ENCODE measurements around the gene PM20D2. TPM values are rescaled to one million over a fixed set of nuclear protein-coding genes. Genes with fewer than 3 reads are reported as not detected.
A peak's percentile ranks its signal among the peaks of the same experiment; 100 is the strongest.

PM20D2 gene
- total and polyA plus RNA-seq, 2 of the 13 experiments (the other 11 are each of a cell fraction or from before 2014, with no cell fraction given), result 13.3 to 26.3 TPM

GRCh38 chr6:89145956-89146717, at the start of gene PM20D2 (continued):
- TF ChIP-seq, protein P1, sequence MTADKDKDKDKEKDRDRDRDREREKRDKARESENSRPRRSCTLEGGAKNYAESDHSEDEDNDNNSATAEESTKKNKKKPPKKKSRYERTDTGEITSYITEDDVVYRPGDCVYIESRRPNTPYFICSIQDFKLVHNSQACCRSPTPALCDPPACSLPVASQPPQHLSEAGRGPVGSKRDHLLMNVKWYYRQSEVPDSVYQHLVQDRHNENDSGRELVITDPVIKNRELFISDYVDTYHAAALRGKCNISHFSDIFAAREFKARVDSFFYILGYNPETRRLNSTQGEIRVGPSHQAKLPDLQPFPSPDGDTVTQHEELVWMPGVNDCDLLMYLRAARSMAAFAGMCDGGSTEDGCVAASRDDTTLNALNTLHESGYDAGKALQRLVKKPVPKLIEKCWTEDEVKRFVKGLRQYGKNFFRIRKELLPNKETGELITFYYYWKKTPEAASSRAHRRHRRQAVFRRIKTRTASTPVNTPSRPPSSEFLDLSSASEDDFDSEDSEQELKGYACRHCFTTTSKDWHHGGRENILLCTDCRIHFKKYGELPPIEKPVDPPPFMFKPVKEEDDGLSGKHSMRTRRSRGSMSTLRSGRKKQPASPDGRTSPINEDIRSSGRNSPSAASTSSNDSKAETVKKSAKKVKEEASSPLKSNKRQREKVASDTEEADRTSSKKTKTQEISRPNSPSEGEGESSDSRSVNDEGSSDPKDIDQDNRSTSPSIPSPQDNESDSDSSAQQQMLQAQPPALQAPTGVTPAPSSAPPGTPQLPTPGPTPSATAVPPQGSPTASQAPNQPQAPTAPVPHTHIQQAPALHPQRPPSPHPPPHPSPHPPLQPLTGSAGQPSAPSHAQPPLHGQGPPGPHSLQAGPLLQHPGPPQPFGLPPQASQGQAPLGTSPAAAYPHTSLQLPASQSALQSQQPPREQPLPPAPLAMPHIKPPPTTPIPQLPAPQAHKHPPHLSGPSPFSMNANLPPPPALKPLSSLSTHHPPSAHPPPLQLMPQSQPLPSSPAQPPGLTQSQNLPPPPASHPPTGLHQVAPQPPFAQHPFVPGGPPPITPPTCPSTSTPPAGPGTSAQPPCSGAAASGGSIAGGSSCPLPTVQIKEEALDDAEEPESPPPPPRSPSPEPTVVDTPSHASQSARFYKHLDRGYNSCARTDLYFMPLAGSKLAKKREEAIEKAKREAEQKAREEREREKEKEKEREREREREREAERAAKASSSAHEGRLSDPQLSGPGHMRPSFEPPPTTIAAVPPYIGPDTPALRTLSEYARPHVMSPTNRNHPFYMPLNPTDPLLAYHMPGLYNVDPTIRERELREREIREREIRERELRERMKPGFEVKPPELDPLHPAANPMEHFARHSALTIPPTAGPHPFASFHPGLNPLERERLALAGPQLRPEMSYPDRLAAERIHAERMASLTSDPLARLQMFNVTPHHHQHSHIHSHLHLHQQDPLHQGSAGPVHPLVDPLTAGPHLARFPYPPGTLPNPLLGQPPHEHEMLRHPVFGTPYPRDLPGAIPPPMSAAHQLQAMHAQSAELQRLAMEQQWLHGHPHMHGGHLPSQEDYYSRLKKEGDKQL (CRISPR knock-in tag; IDR thresholded peaks at IDR 0.05; ENCODE audit: low read depth), result no peak; the same call in 1 of the 2 replicates
- peak in 1 of 2 experiments; percentile 63; a peak in 2 of 4 replicates for TF ChIP-seq KLF16 (CRISPR knock-in tag; IDR thresholded peaks at IDR 0.05)
- peak; percentile 79 for TF ChIP-seq KMT2A (CRISPR knock-in tag; IDR thresholded peaks at IDR 0.05)
- 0 out of 2 replicates have a peak, but pooled peaks have one; percentile 33 for TF ChIP-seq TEF (CRISPR knock-in tag; IDR thresholded peaks at IDR 0.05)
- TF ChIP-seq ZNF18 (CRISPR knock-in tag; IDR thresholded peaks at IDR 0.05; ENCODE audit: insufficient replicate concordance), result peak; percentile 96
- TF ChIP-seq GPBP1L1 (CRISPR knock-in tag; IDR thresholded peaks at IDR 0.05), result no peak
- peak; percentile 94; the same call in 1 of the 2 replicates for TF ChIP-seq HES4 (CRISPR knock-in tag; IDR thresholded peaks at IDR 0.05; ENCODE audit: borderline replicate concordance)
- no peak for TF ChIP-seq ZNF296 (CRISPR knock-in tag; conservative IDR thresholded peaks at IDR 0.05)
- TF ChIP-seq, protein P2, sequence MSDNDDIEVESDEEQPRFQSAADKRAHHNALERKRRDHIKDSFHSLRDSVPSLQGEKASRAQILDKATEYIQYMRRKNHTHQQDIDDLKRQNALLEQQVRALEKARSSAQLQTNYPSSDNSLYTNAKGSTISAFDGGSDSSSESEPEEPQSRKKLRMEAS (IDR thresholded peaks at IDR 0.05), result peak; percentile 92
- TF ChIP-seq MZF1 (CRISPR knock-in tag; IDR thresholded peaks at IDR 0.05; ENCODE audit: borderline replicate concordance), result no peak
- no peak for TF ChIP-seq BCLAF1 (IDR thresholded peaks at IDR 0.05)
- no peak for TF ChIP-seq SP2 (CRISPR knock-in tag; IDR thresholded peaks at IDR 0.05)
- TF ChIP-seq RFXANK (CRISPR knock-in tag; IDR thresholded peaks at IDR 0.05), result no peak
- peak; percentile 89 for TF ChIP-seq LBX2 (CRISPR knock-in tag; IDR thresholded peaks at IDR 0.05; ENCODE audit: borderline replicate concordance)
- TF ChIP-seq SP140L (CRISPR knock-in tag; IDR thresholded peaks at IDR 0.05; ENCODE audit: borderline replicate concordance), result no peak

Data from HepG2 (cell line).